A673 (cell line): ENCODE measurements around the gene SERPINA4. TPM values are rescaled to one million over a fixed set of nuclear protein-coding genes. Genes with fewer than 3 reads are reported as not detected.

Source experiments
- BruUV-seq: library from RNA; stranded (reverse); fragments of 400-500 nt; replicated peaks from 2 replicates; lab custom pipeline; 2021; lab: Mats Ljungman, UMichigan
- CTCF ChIA-PET: fragments of 300-600 bp; sonication (Branson Sonifier 250); formaldehyde crosslinking; loops from one replicate; lab custom pipeline; 2022; ENCODE audit warnings: antibody characterized with exemption; lab: Charles Lee
- POLR2A ChIA-PET: fragments of 300-600 bp; sonication (Branson Sonifier 250); formaldehyde crosslinking; loops from one replicate; lab custom pipeline; 2022; ENCODE audit warnings: antibody characterized with exemption; ENCODE audit not compliant: low non-redundant PET; lab: Charles Lee
- DNase-seq: peaks from one replicate; pipeline ENCODE4 v3.0.0-alpha.2; 2015; ENCODE audit warnings: low spot score
- H3K27ac ChIP-seq: fragments of 200-600 bp; sonication (generic); 2 replicates; pipeline ENCODE4 v1.5.1; 2016; ENCODE audit warnings: mixed run types, low read depth, mild to moderate bottlenecking, mixed read lengths, antibody characterized with exemption, low read length; ENCODE audit not compliant: poor library complexity, severe bottlenecking
- H3K27me3 ChIP-seq: fragments of 200-600 bp; sonication (generic); replicated peaks from 2 replicates; pipeline ENCODE4 v1.6.1; 2017; ENCODE audit warnings: mixed run types, low read depth, mild to moderate bottlenecking, mixed read lengths, antibody characterized with exemption, low read length; ENCODE audit not compliant: insufficient read depth, poor library complexity
- H3K36me3 ChIP-seq: fragments of 200-600 bp; sonication (generic); 2 replicates; pipeline ENCODE4 v1.6.1; 2016; ENCODE audit warnings: mixed run types, mild to moderate bottlenecking, mixed read lengths, antibody characterized with exemption, low read length; ENCODE audit not compliant: insufficient read depth, poor library complexity, severe bottlenecking
- H3K4me1 ChIP-seq: fragments of 200-600 bp; sonication (generic); 2 replicates; pipeline ENCODE4 v1.6.1; 2017; ENCODE audit warnings: mixed run types, mild to moderate bottlenecking, mixed read lengths, antibody characterized with exemption, low read length; ENCODE audit not compliant: insufficient read depth, poor library complexity, severe bottlenecking
- H3K4me3 ChIP-seq: fragments of 200-600 bp; sonication (generic); 2 replicates; pipeline ENCODE4 v1.5.1; 2016; ENCODE audit warnings: low read depth, mixed run types, mild to moderate bottlenecking, mixed read lengths, low read length; ENCODE audit not compliant: poor library complexity, severe bottlenecking
- H3K9me3 ChIP-seq: fragments of 200-600 bp; sonication (generic); 2 replicates; pipeline ENCODE4 v1.6.1; 2016; ENCODE audit warnings: mixed run types, low read depth, mild to moderate bottlenecking, mixed read lengths, antibody characterized with exemption, low read length; ENCODE audit not compliant: poor library complexity, severe bottlenecking
- EZH2 ChIP-seq: fragments of 200-600 bp; sonication (generic); IDR thresholded peaks from 2 replicates; pipeline ENCODE4 v1.6.1; 2017; ENCODE audit warnings: borderline replicate concordance, low read depth, mild to moderate bottlenecking, mixed read lengths, antibody characterized with exemption, low read length; ENCODE audit not compliant: poor library complexity, severe bottlenecking
- intact Hi-C: fragments of 100-400 bp; cut with micrococcal nuclease; formaldehyde crosslinking; loops from one replicate; pipeline ENCODE4 v1.10.0; 2022; ENCODE audit not compliant: unreplicated experiment
- total RNA-seq: library from RNA; stranded (reverse); gene quantifications from 2 replicates; pipeline ENCODE4 v1.2.3, GENCODE V29; 2021
- TF ChIP-seq, protein P1 (sequence below): fragments of 300-800, 200-600 bp; sonication (generic); conservative IDR thresholded peaks from 2 replicates; pipeline ENCODE4 v1.5.1; 2017; ENCODE audit warnings: low read depth, mild to moderate bottlenecking, antibody characterized with exemption, low read length, moderate library complexity, mixed read lengths

Gene SERPINA4
- total RNA-seq, 1 experiment from 2014 or later, result not detected

DNA sequence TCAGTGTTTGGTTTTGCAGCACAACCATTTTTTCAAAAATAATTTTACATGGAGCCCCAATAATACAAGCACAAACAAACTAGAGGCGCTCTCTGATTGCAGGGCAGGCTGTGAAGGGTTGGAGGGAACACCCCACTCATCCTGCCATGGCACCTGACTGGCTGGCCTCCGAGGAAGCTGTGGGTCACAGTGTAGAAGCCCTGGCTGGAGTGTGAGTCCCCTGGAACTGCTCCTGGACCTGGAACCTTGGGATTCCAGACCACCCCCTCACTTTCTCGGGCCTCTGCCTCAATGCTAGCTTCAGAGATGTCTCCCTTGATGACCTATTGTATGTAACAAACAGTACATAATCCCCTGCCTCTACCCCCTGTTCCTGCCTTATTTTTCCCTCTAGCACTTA, 37.1 kb upstream of the SERPINA4 start:
- TF ChIP-seq EZH2, result no peak
- TF ChIP-seq, protein P1, sequence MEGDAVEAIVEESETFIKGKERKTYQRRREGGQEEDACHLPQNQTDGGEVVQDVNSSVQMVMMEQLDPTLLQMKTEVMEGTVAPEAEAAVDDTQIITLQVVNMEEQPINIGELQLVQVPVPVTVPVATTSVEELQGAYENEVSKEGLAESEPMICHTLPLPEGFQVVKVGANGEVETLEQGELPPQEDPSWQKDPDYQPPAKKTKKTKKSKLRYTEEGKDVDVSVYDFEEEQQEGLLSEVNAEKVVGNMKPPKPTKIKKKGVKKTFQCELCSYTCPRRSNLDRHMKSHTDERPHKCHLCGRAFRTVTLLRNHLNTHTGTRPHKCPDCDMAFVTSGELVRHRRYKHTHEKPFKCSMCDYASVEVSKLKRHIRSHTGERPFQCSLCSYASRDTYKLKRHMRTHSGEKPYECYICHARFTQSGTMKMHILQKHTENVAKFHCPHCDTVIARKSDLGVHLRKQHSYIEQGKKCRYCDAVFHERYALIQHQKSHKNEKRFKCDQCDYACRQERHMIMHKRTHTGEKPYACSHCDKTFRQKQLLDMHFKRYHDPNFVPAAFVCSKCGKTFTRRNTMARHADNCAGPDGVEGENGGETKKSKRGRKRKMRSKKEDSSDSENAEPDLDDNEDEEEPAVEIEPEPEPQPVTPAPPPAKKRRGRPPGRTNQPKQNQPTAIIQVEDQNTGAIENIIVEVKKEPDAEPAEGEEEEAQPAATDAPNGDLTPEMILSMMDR, result no peak
- ChIA-PET POLR2A (no interaction called here), CTCF (no interaction called here)
- BruUV-seq, result no TSS peak
- intact Hi-C loops, result no loop called here
- no peak overlapping the region for H3K4me3 ChIP-seq
- no peaks in the 10 kb centered on the region for H3K36me3 ChIP-seq
- no peaks in the 10 kb centered on the region for H3K9me3 ChIP-seq
- H3K4me1 ChIP-seq, result no peaks in the 10 kb centered on the region
- H3K27me3 ChIP-seq, result peaks cover 19% of the 10 kb centered on the region
- no peak for DNase-seq
- H3K27ac ChIP-seq, result no peak overlapping the region

DNA sequence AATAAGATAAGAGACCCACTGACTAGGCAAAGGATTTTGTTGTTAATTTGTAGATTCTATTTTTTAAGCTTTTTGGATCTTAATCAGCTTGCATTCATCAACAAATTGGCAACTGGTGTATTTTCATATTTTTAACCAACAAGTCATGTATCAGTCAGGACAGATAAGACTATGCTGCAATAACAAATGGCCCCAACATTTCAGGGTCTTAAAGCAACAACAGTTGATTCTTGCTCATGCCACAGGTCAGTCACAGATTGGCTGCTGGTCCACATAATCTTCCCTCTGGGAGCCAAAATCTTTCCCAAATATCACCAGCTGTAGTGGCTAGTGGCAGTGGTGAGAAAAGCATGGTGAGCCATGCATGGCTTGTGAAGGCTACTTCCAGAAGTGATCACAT, 30.1 kb upstream of the SERPINA4 start:
- intact Hi-C loops, result no loop called here
- BruUV-seq, result no TSS peak
- peaks cover 20% of the 10 kb centered on the region for H3K27me3 ChIP-seq
- H3K36me3 ChIP-seq, result no peaks in the 10 kb centered on the region
- no peak overlapping the region for H3K4me3 ChIP-seq
- POLR2A ChIA-PET, result no interaction called here
- no peaks in the 10 kb centered on the region for H3K4me1 ChIP-seq
- CTCF ChIA-PET, result no interaction called here
- no peak overlapping the region for H3K27ac ChIP-seq
- H3K9me3 ChIP-seq, result no peaks in the 10 kb centered on the region
- TF ChIP-seq EZH2, result no peak
- TF ChIP-seq, protein P1, result no peak
- no peak for DNase-seq

DNA sequence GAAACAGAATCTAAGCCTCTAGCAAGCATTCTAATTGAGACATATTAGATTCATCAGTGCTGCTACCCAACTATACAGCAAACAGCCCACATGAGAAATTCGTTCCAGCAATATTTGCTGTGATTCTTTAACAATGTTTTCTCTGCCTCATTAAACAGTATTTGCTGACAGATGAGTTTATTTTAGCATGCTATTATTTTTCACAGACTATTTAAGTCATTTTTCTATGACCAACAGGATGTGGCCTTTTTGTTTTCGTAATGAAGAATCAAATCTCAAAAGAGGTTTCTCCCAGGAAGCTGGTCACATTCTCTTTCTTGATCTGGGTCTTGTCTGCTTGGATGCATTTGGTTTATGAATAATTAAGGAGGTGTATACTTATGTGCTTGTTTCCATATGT, 28.8 kb upstream of the SERPINA4 start:
- Histone ChIP-seq H3K4me1 (no peaks in the 10 kb centered on the region), H3K4me3 (no peak overlapping the region), H3K36me3 (no peaks in the 10 kb centered on the region), H3K9me3 (no peaks in the 10 kb centered on the region), H3K27ac (no peak overlapping the region), H3K27me3 (peaks cover 11% of the 10 kb centered on the region)
- ChIA-PET CTCF (no interaction called here), POLR2A (no interaction called here)
- TF ChIP-seq, protein P1, result no peak
- no peak for TF ChIP-seq EZH2
- DNase-seq, result peak; percentile 36
- intact Hi-C loops, result no loop called here
- no TSS peak for BruUV-seq
